Ishikawa (cell line): Measurements from ENCODE around the gene ARL8B.

Experiments
- CEBPB ChIP-seq: IDR thresholded peaks from 2 replicates; pipeline ENCODE4 v1.6.1; 2012
- CREB1 ChIP-seq: IDR thresholded peaks from 2 replicates; pipeline ENCODE4 v1.6.1; 2012; ENCODE audit warnings: low read depth
- EGR1 ChIP-seq: IDR thresholded peaks from 2 replicates; pipeline ENCODE4 v1.6.1; 2012
- EP300 ChIP-seq: IDR thresholded peaks from 2 replicates; pipeline ENCODE4 v1.6.1; 2012; ENCODE audit warnings: borderline replicate concordance
- FOXM1 ChIP-seq: IDR thresholded peaks from 2 replicates; pipeline ENCODE4 v1.6.1; 2012; ENCODE audit warnings: low read depth, borderline replicate concordance
- NFIC ChIP-seq: IDR thresholded peaks from 2 replicates; pipeline ENCODE4 v1.6.1; 2012
- RAD21 ChIP-seq: IDR thresholded peaks from 2 replicates; pipeline ENCODE4 v1.6.1; 2012; ENCODE audit warnings: low read depth
- TAF1 ChIP-seq: IDR thresholded peaks from 2 replicates; pipeline ENCODE4 v1.6.1; 2012; ENCODE audit warnings: low read depth, mild to moderate bottlenecking
- TCF12 ChIP-seq: IDR thresholded peaks from 2 replicates; pipeline ENCODE4 v1.6.1; 2012; ENCODE audit warnings: low read depth
- TEAD4 ChIP-seq: IDR thresholded peaks from 2 replicates; pipeline ENCODE4 v1.6.1; 2012
- YY1 ChIP-seq: IDR thresholded peaks from 2 replicates; pipeline ENCODE4 v1.6.1; 2012; ENCODE audit warnings: low read depth
- ZBTB7A ChIP-seq: IDR thresholded peaks from 2 replicates; pipeline ENCODE4 v1.6.1; 2012; ENCODE audit warnings: low read depth
- TF ChIP-seq, protein P1 (sequence below): IDR thresholded peaks from 2 replicates; pipeline ENCODE4 v1.6.1; 2012
- TF ChIP-seq, protein P2 (sequence below): IDR thresholded peaks from 2 replicates; pipeline ENCODE4 v1.6.1; 2012
- TF ChIP-seq, protein P3 (sequence below): IDR thresholded peaks from 2 replicates; pipeline ENCODE4 v1.6.1; 2012; ENCODE audit warnings: low read depth, mild to moderate bottlenecking

ARL8B gene

DNA sequence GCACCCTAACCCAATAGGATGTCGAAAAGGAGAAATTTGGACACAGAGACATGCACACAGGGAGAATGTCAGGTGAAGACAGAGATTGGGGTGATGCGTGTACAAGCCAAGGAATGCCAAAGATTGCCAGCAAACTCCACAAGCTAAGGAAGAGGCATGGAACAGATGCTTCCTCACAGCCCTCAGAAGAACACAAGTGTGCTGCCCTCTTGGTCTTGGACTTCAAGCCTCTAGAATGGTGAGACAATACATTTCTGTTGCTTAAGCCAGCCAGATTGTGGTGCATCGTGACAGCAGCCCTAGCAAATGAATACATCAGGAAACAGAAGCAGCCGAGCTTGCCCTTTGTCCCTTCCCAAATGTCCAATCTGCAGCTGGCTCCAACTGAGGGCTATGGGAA lies 23.7 kb upstream of the ARL8B start:
- TF ChIP-seq YY1 (no peak), EGR1 (no peak), RAD21 (no peak), ZBTB7A (no peak), TCF12 (no peak)
- TF ChIP-seq, protein P1, sequence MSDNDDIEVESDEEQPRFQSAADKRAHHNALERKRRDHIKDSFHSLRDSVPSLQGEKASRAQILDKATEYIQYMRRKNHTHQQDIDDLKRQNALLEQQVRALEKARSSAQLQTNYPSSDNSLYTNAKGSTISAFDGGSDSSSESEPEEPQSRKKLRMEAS, result no peak

DNA sequence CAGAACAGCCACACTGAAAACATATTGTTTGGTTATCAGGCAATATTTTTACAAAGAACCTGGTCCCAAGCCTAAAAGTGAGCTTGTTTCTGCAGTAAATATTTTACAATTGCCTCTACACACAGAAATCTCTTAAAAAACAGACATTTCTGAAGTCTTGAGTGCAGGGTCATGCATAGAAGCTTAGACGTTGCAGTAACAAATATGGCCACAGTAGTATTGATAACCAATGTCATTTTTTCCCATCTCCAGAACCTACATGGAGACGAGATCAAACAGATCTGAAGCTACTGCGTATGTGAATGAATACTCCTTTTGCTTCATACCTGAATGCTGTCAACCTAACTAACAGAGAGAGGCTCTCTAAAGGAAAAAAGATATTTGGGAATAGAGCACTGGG lies 19.6 kb upstream of the ARL8B start:
- no peak for TF ChIP-seq TAF1
- no peak for TF ChIP-seq FOXM1
- TF ChIP-seq CREB1, result no peak
- TF ChIP-seq RAD21, result no peak
- TF ChIP-seq CEBPB, result no peak
- TF ChIP-seq, protein P2, sequence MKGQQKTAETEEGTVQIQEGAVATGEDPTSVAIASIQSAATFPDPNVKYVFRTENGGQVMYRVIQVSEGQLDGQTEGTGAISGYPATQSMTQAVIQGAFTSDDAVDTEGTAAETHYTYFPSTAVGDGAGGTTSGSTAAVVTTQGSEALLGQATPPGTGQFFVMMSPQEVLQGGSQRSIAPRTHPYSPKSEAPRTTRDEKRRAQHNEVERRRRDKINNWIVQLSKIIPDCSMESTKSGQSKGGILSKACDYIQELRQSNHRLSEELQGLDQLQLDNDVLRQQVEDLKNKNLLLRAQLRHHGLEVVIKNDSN, result no peak
- TF ChIP-seq, protein P1, result no peak
- no peak for TF ChIP-seq TEAD4
- no peak for TF ChIP-seq EP300
- no peak for TF ChIP-seq TCF12
- no peak for TF ChIP-seq NFIC
- TF ChIP-seq EGR1, result no peak
- no peak for TF ChIP-seq YY1
- no peak for TF ChIP-seq ZBTB7A

DNA sequence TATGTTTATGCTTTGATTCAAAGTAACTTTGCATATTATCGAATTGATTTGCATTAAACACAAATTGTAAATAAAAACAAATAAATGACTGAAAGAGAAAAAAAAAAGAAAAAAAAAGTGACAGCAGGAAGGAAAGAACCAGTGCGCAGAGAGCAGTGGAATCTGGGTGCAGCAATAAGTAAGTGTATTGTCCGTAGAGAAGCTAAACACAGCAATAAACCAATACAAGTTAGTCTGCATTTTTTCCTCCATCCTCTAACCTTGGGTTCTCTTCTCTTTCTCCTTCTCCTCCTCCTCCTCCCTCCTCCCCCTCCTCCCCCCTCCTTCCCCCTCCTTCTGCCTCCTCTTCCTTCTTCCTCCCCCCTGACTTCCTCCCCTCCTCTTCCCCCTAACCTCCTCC lies 18.3 kb upstream of the ARL8B start:
- TF ChIP-seq RAD21 (no peak), EP300 (no peak), ZBTB7A (no peak), TEAD4 (no peak), NFIC (no peak), FOXM1 (no peak), CREB1 (no peak), TCF12 (no peak), YY1 (no peak), CEBPB (no peak), TAF1 (no peak), EGR1 (no peak)
- TF ChIP-seq, protein P3, sequence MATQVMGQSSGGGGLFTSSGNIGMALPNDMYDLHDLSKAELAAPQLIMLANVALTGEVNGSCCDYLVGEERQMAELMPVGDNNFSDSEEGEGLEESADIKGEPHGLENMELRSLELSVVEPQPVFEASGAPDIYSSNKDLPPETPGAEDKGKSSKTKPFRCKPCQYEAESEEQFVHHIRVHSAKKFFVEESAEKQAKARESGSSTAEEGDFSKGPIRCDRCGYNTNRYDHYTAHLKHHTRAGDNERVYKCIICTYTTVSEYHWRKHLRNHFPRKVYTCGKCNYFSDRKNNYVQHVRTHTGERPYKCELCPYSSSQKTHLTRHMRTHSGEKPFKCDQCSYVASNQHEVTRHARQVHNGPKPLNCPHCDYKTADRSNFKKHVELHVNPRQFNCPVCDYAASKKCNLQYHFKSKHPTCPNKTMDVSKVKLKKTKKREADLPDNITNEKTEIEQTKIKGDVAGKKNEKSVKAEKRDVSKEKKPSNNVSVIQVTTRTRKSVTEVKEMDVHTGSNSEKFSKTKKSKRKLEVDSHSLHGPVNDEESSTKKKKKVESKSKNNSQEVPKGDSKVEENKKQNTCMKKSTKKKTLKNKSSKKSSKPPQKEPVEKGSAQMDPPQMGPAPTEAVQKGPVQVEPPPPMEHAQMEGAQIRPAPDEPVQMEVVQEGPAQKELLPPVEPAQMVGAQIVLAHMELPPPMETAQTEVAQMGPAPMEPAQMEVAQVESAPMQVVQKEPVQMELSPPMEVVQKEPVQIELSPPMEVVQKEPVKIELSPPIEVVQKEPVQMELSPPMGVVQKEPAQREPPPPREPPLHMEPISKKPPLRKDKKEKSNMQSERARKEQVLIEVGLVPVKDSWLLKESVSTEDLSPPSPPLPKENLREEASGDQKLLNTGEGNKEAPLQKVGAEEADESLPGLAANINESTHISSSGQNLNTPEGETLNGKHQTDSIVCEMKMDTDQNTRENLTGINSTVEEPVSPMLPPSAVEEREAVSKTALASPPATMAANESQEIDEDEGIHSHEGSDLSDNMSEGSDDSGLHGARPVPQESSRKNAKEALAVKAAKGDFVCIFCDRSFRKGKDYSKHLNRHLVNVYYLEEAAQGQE, result no peak

DNA sequence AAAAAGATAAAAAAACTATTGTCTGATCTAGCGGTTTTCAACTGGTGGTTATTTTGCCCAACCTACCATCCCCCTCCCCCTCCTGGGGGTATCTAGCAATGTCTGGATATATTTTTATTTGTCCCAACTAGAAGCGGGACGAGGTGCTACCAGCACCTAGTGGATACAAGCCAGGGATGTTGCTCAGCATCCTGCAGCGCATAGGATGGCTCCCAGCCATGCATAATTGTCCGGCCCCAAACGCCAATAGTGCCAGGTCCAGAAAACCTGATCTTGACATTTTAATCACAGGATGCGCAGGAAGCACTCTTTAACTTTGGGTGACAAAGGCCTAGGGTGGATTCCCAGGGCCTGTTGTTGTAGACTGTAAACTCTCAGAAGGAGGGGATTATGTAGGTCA lies 17.0 kb upstream of the ARL8B start:
- no peak for TF ChIP-seq TEAD4
- TF ChIP-seq EP300, result no peak
- no peak for TF ChIP-seq ZBTB7A
- TF ChIP-seq EGR1, result no peak
- no peak for TF ChIP-seq YY1
- no peak for TF ChIP-seq TAF1
- no peak for TF ChIP-seq NFIC
- TF ChIP-seq, protein P3, result no peak
- TF ChIP-seq, protein P1, result no peak
- no peak for TF ChIP-seq CEBPB
- no peak for TF ChIP-seq CREB1
- TF ChIP-seq, protein P2, result no peak
- TF ChIP-seq RAD21, result no peak
- TF ChIP-seq TCF12, result no peak
- TF ChIP-seq FOXM1, result no peak

DNA sequence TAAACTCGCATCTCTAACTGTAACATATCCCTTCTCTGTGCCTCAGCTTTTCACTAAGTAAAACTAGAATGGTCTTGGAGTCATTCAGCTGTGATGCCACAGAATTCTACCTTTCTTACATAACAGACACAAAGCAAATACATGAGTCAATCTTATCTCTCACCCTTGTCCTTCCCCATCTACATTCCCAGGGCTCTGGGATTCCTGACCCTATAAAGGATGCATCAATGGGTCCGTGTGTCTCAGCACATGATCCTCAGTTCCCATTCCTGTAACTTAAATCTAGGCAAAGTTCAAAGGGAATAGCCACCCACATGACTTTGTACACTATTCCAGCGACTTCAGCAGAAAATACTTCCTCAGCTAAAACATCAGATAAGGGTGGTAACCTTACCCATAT lies 11.8 kb upstream of the ARL8B start:
- TF ChIP-seq TEAD4 (no peak), EP300 (no peak), TCF12 (no peak), CREB1 (no peak), YY1 (no peak), ZBTB7A (no peak), NFIC (no peak), TAF1 (no peak), EGR1 (no peak), FOXM1 (no peak), RAD21 (no peak), CEBPB (no peak)
- TF ChIP-seq, protein P3, result no peak
- TF ChIP-seq, protein P1, result no peak
- TF ChIP-seq, protein P2, result no peak
